HG03558 (cell line): Measurements from ENCODE around the gene POPDC2.

Source experiments
- ATAC-seq: cut with Tn5 transposase; IDR thresholded peaks from one replicate; pipeline ENCODE4 v1.9.1; 2021; ENCODE audit warnings: moderate number of reproducible peaks; ENCODE audit not compliant: unreplicated experiment; ENCODE audit errors: extremely low read depth

The POPDC2 gene

DNA sequence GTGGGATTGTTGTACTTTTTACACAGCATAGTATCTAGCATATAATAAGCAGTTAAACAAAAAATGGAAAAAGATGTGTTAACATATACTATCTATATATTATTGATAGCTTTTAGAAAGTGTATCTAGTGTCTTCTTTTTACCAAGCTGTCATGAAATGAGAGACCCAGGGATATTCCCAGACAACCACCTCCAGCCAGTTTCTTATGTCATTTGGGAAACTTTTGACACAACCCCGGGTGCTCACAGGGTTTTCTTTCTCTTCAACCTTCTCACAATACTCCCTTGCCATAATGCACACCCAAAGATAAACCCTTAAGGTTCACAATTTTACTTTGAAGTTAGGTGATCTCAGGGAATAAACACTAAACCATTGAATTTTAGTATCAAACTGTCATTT is 67.5 kb downstream of the POPDC2 start:
- no peak for ATAC-seq
